CD4-positive, CD25-positive, alpha-beta regulatory T cell (primary cell): ENCODE measurements around the gene SACM1L. TPM values are rescaled to one million over a fixed set of nuclear protein-coding genes. Genes with fewer than 3 reads are reported as not detected.
"Not testable (repeated sequence)": the region's sequence is repeated elsewhere in the genome, so short reads cannot be mapped to it uniquely, and the experiment has no call there.

Source experiments
- ATAC-seq, 2 donors: fragments of 150-1000 bp; cut with Tn5 transposase; one replicate each; pipeline ENCODE4 v1.10.0; 2021; ENCODE audit warnings: low read depth in 2 of 2, moderate number of reproducible peaks in 2 of 2, moderate library complexity in 1 of 2
- DNase-seq, 3 donors: peaks; one replicate each; pipeline versions ENCODE4 v3.0.0 to v3.0.0-alpha.2; 2012 to 2022; ENCODE audit warnings: mixed read lengths in 1 of 3
- H3K27ac ChIP-seq: one replicate; pipeline ENCODE4 v1.7.0; 2013; ENCODE audit warnings: mild to moderate bottlenecking, low read length; ENCODE audit not compliant: insufficient read depth, poor library complexity, severe bottlenecking
- H3K27me3 ChIP-seq: one replicate; pipeline ENCODE4 v1.7.0; 2013; ENCODE audit warnings: low read length; ENCODE audit not compliant: control insufficient read depth, insufficient read depth
- H3K36me3 ChIP-seq: one replicate; pipeline ENCODE4 v1.7.0; 2013; ENCODE audit warnings: mild to moderate bottlenecking, low read length, moderate library complexity; ENCODE audit not compliant: control insufficient read depth, insufficient read depth
- H3K4me1 ChIP-seq: 2 replicates; pipeline ENCODE4 v1.7.0; 2013; ENCODE audit warnings: mild to moderate bottlenecking, low read length; ENCODE audit not compliant: insufficient read depth, control insufficient read depth, poor library complexity, severe bottlenecking
- H3K4me3 ChIP-seq: one replicate; pipeline ENCODE4 v1.7.0; 2013; ENCODE audit warnings: low read depth, mild to moderate bottlenecking, low read length, moderate library complexity
- H3K9me3 ChIP-seq, 2 experiments: 1 replicate in 1 of 2; 2 replicates in 1 of 2; pipeline ENCODE4 v1.7.0; 2013; ENCODE audit warnings: low read length in 2 of 2, mild to moderate bottlenecking in 1 of 2, moderate library complexity in 1 of 2; ENCODE audit not compliant: control insufficient read depth in 2 of 2
- H3K27ac Mint-ChIP-seq, 3 donors: one replicate each; pipeline ENCODE4 v1.8.0; 2020 to 2022; ENCODE audit warnings: mild to moderate bottlenecking in 3 of 3, mixed read lengths in 3 of 3, moderate library complexity in 2 of 3
- H3K27me3 Mint-ChIP-seq: one replicate; pipeline ENCODE4 v1.8.0; 2022; ENCODE audit warnings: mild to moderate bottlenecking, mixed read lengths
- H3K36me3 Mint-ChIP-seq: one replicate; pipeline ENCODE4 v1.8.0; 2020; ENCODE audit warnings: mixed read lengths
- H3K4me1 Mint-ChIP-seq, 4 donors: one replicate each; pipeline ENCODE4 v1.8.0; 2020 to 2022; ENCODE audit warnings: mixed read lengths in 4 of 4, mild to moderate bottlenecking in 1 of 4
- H3K4me3 Mint-ChIP-seq, 4 donors: one replicate each; pipeline ENCODE4 v1.8.0; 2020 to 2022; ENCODE audit warnings: mild to moderate bottlenecking in 4 of 4, mixed read lengths in 4 of 4, moderate library complexity in 3 of 4
- H3K9me3 Mint-ChIP-seq, 7 donors: one replicate each; pipeline ENCODE4 v1.8.0; 2020 to 2022; ENCODE audit warnings: mixed read lengths in 7 of 7, mild to moderate bottlenecking in 3 of 7, moderate library complexity in 2 of 7
- polyA plus RNA-seq, 4 donors: library from polyadenylated mRNA; unstranded; fragments of 300-500 nt; fragmentation: Illumina TruSeq; gene quantifications; one replicate each; pipeline ENCODE4 v1.2.3, GENCODE V29; 2021
- total RNA-seq: library from RNA; stranded (reverse); gene quantifications from one replicate; pipeline ENCODE4 v1.2.3, GENCODE V29; 2022

The SACM1L gene
- total and polyA plus RNA-seq, 5 donors from 2014 or later, result 13.4 to 70.0 (median 19.4) TPM

DNA sequence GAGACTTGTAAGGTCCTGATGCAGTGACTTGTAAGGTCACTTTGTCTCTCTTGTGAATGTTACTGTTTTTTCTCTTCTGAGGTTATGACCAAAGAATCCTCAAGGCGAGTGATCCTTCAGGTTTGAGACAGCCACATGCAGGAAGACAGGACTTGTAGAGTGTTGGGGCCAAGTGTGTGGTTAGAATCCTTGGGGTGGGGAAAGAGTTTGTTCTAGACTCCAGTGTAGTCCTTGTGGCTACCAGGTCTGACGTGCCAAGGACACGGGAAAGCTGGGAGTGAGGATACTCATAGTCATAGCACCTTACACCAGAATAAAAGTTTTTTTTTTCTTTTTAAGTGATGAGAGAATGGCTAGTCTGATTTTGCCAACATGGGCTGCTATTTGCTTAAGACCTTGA lies 7.3 kb upstream of the SACM1L start:
- DNase-seq (no peak), ATAC-seq (no peak)
- no peaks in the 10 kb centered on the region for H3K27me3 Mint-ChIP-seq
- Histone ChIP-seq H3K27ac (no peak overlapping the region), H3K4me1 (peaks cover 9% of the 10 kb centered on the region), H3K27me3 (no peaks in the 10 kb centered on the region), H3K36me3 (peaks cover 25% of the 10 kb centered on the region), H3K4me3 (no peak overlapping the region), H3K9me3 (no peaks in the 10 kb centered on the region)
- no peak overlapping the region for H3K27ac Mint-ChIP-seq
- peak overlapping the region in 1 of 4 donors; percentile 37 for H3K4me3 Mint-ChIP-seq
- H3K4me1 Mint-ChIP-seq, result peaks cover 6 to 29% (median 11%) of the 10 kb centered on the region in 4 donors
- peaks cover 19% of the 10 kb centered on the region for H3K36me3 Mint-ChIP-seq
- no peaks in the 10 kb centered on the region for H3K9me3 Mint-ChIP-seq

DNA sequence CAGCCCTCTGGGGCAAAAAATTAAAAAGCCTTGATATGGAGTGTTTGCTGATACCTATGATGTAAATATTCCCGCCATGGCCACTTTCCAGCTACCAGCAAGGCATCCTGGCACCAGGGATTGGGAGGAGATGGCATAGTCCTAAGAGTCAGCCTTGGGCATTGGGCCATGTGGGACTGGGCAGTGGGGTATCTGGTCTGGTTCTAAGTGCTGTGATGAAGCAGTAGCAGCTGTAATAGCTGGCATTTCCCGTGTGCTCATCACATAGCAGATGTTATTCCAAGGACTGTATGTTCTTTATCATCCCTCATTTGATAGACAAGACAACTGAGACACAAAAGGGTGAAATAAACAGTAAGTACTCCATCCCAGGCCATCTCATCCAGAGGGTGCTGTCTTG lies 6.9 kb upstream of the SACM1L start:
- Mint-ChIP-seq H3K36me3 (peaks cover 19% of the 10 kb centered on the region), H3K4me3 (peak overlapping the region in 1 of 4 donors; percentile 37), H3K9me3 (no peaks in the 10 kb centered on the region), H3K4me1 (peaks cover 4 to 29% (median 9%) of the 10 kb centered on the region in 4 donors), H3K27me3 (no peaks in the 10 kb centered on the region), H3K27ac (peak overlapping the region in 2 of 3 donors; percentile 8 to 43)
- Histone ChIP-seq H3K27ac (no peak overlapping the region), H3K4me1 (peaks cover 4% of the 10 kb centered on the region), H3K27me3 (no peaks in the 10 kb centered on the region), H3K9me3 (no peaks in the 10 kb centered on the region), H3K36me3 (peaks cover 25% of the 10 kb centered on the region), H3K4me3 (no peak overlapping the region)
- DNase-seq (no peak), ATAC-seq (no peak)

DNA sequence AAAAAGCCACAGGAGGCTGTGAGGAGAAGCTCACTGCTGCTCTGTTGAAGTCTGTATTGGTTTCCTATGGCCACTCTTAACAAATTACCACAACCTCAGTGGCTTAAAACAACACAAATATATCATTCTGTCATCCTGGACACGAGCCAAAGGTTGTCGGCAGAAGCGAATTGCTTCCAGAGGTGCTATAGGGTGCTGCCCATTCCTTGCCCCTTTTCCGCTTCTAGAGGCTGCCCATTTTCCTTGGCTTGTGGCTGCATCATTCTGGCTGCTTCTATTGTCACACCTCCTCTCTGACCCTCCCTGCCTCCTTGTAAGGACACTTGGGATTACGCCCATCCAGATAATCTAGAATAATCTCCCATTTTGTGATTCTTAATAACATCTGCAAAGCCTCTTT lies 6.4 kb upstream of the SACM1L start:
- Histone ChIP-seq H3K4me1 (peaks cover 3% of the 10 kb centered on the region), H3K27me3 (no peaks in the 10 kb centered on the region), H3K27ac (no peak overlapping the region), H3K36me3 (peaks cover 22% of the 10 kb centered on the region), H3K9me3 (no peaks in the 10 kb centered on the region), H3K4me3 (no peak overlapping the region)
- H3K36me3 Mint-ChIP-seq, result peaks cover 19% of the 10 kb centered on the region
- H3K4me1 Mint-ChIP-seq, result peaks cover 4 to 26% (median 9%) of the 10 kb centered on the region in 4 donors
- DNase-seq (no peak), ATAC-seq (no peak)
- no peak overlapping the region for H3K4me3 Mint-ChIP-seq
- peak overlapping the region in 1 of 3 donors; percentile 8 for H3K27ac Mint-ChIP-seq
- no peaks in the 10 kb centered on the region for H3K9me3 Mint-ChIP-seq
- no peaks in the 10 kb centered on the region for H3K27me3 Mint-ChIP-seq

DNA sequence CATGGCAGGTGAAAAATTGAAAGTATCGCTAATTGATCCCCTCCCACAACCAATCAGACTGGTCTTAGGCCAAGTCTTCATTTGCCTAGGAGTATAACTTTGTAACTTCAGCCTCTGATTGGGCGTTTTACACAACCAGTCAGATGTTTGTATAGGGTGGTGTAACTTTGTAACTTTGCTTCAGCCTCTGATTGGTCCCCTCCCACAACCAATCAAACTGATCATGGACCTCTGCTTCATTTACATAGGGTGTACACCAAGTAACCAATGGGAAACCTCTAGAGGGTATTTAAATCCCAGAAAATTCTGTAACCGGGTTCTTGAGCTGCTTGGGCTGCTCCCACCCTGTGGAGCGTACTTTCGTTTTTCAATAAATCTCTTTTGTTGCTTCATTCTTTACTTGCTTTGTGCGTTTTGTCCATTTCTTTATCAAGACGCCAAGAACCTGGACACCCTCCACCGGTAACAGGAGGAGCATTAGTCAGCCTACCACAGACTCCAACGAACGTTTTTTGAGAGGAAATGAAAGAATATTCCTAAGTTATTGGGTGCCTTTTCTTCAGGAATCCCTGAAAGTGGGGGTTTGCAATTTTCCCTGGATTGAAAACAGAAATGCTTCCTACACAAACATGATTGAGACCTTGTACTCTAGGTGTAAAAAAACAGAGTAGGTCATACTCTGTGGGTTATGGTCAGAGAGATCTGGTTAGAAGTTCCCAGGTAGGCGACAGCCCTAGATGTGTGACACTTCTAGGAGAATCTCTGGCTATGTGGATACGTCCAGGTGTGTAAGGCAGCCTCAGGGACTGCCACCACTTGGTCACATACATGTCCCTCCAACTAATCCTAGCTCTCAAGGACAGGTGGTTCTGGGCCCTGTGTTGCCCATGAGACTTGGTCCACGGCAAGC lies 5.5 kb upstream of the SACM1L start:
- Histone ChIP-seq H3K27me3 (no peaks in the 10 kb centered on the region), H3K4me3 (no peak overlapping the region), H3K36me3 (peaks cover 13% of the 10 kb centered on the region), H3K9me3 (no peaks in the 10 kb centered on the region), H3K27ac (no peak overlapping the region), H3K4me1 (peaks cover 11% of the 10 kb centered on the region)
- Mint-ChIP-seq H3K4me1 (peaks cover 8 to 28% (median 12%) of the 10 kb centered on the region in 4 donors), H3K27ac (peak overlapping the region in 1 of 3 donors; percentile 66), H3K9me3 (no peaks in the 10 kb centered on the region), H3K27me3 (peaks cover 2% of the 10 kb centered on the region), H3K4me3 (peak overlapping the region in 1 of 4 donors; percentile 23), H3K36me3 (peaks cover 19% of the 10 kb centered on the region)
- DNase-seq, result no peak
- ATAC-seq, result no peak

DNA sequence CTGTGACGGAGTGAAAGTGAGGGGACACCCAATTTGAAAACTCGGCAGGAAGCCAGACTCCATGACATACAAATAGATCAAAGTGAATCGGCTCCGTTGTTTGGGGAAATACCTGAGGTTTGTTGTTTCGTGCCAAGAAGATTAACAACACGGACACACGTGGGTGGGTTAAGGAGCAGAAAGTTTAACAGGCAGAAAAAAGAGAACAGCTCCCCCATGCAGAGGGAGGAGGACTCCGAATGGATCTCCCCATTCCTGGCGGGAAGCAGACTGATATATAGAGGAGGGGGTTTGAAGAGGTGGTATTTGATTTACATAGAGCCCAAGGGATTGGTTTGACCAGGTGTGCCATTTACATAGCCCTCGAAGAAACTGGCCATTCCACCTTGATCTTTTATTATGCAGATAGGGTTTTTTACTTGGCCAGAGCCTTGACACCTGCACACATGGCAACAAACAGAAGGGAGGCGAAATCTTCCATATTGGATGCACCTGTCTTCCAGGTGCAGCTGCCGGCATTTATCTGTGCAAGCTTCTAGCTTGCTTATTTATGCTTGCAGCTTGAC lies 4.8 kb upstream of the SACM1L start:
- H3K4me3 Mint-ChIP-seq, result peak overlapping the region in 1 of 4 donors; percentile 23
- peaks cover 15 to 31% (median 16%) of the 10 kb centered on the region in 4 donors for H3K4me1 Mint-ChIP-seq
- H3K27ac Mint-ChIP-seq, result peak overlapping the region in 1 of 3 donors; percentile 66
- ATAC-seq, result no peak
- Histone ChIP-seq H3K36me3 (peaks cover 6% of the 10 kb centered on the region), H3K9me3 (no peaks in the 10 kb centered on the region), H3K27me3 (no peaks in the 10 kb centered on the region), H3K4me1 (peaks cover 12% of the 10 kb centered on the region), H3K4me3 (no peak overlapping the region), H3K27ac (no peak overlapping the region)
- peaks cover 23% of the 10 kb centered on the region for H3K36me3 Mint-ChIP-seq
- H3K27me3 Mint-ChIP-seq, result peaks cover 9% of the 10 kb centered on the region
- DNase-seq, result no peak
- peaks cover 0 to 3% (median 0%) of the 10 kb centered on the region in 7 donors for H3K9me3 Mint-ChIP-seq

DNA sequence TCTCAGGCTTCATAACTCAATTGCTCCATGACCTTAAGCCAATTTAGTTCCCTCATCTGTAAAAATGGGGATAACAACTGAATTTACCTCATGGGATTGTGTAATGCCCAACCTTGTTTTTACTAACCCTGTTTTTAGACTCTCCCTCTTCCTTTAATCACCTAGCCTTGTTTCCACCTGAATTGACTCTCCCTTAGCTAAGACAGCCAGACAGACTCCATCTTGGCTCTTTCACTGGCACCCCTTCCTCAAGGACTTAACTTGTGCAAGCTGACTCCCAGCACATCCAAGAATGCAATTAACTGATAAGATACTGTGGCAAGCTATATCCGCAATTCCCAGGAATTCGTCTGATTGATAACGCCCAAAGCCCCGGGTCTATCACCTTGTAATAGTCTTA lies 3.5 kb upstream of the SACM1L start:
- H3K27ac ChIP-seq, H3K27me3 Mint-ChIP-seq, H3K9me3 Mint-ChIP-seq, DNase-seq, ATAC-seq, H3K4me3 ChIP-seq, H3K9me3 ChIP-seq, H3K27me3 ChIP-seq, H3K36me3 ChIP-seq: not testable (repeated sequence)
- Mint-ChIP-seq H3K4me3 (peak overlapping the region in 2 of 4 donors; percentile 17 to 68), H3K27ac (peak overlapping the region in 1 of 3 donors; percentile 49), H3K36me3 (peaks cover 17% of the 10 kb centered on the region), H3K4me1 (peaks cover 18 to 38% (median 19%) of the 10 kb centered on the region in 4 donors)
- H3K4me1 ChIP-seq, result peaks cover 25% of the 10 kb centered on the region

DNA sequence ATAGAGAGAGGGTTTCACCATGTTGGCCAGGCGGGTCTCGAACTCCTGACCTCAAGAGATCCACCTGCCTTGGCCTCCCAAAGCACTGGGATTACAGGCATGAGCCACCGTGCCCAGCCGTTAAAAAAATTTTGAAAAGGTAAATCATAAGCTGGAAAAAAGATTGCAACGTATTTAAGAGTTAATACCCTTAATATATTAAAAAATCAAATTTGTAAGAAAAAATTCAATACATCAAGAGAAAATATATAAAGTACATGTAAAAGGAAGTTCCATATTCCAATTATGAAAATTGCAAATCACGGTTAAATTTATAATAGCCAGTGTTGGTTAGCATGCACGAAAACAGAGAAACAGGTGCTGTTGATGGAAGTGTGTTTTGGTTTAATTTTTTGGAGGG lies 2.3 kb upstream of the SACM1L start:
- Histone ChIP-seq H3K4me3 (no peak overlapping the region), H3K9me3 (no peaks in the 10 kb centered on the region), H3K36me3 (peaks cover 2% of the 10 kb centered on the region), H3K4me1 (peaks cover 36% of the 10 kb centered on the region), H3K27me3 (no peaks in the 10 kb centered on the region), H3K27ac (no peak overlapping the region)
- Mint-ChIP-seq H3K9me3 (peaks cover 0 to 3% (median 0%) of the 10 kb centered on the region in 7 donors), H3K36me3 (peaks cover 17% of the 10 kb centered on the region), H3K27me3 (peaks cover 9% of the 10 kb centered on the region), H3K4me1 (peaks cover 23 to 49% (median 28%) of the 10 kb centered on the region in 4 donors), H3K4me3 (peak overlapping the region in 3 of 4 donors; percentile 39 to 66 (median 53)), H3K27ac (no peak overlapping the region)
- ATAC-seq (no peak), DNase-seq (no peak)
